IMR-90 (cell line): Measurements from ENCODE around the gene OPA3. TPM values are rescaled to one million over a fixed set of nuclear protein-coding genes. Genes with fewer than 3 reads are reported as not detected.

Source experiments
- ATAC-seq: fragments of 200-7000 bp; cut with Tn5 transposase; 2 replicates; pipeline ENCODE4 v1.9.1; 2020; ENCODE audit warnings: low read depth, mild to moderate bottlenecking, moderate library complexity
- BruUV-seq: library from RNA; stranded (reverse); fragments of 400-500 nt; replicated peaks from 2 replicates; lab custom pipeline; 2021; lab: Mats Ljungman, UMichigan
- CTCF ChIA-PET: fragments of 300-600 bp; formaldehyde crosslinking; extraction: SDS; loops from one replicate; lab custom pipeline; 2021; ENCODE audit warnings: antibody characterized with exemption; lab: Yijun Ruan, JAX
- POLR2A ChIA-PET: fragments of 300-600 bp; sonication (Branson Sonifier 250); formaldehyde crosslinking; loops from one replicate; lab custom pipeline; 2022; ENCODE audit warnings: antibody characterized with exemption; ENCODE audit not compliant: unreplicated experiment; lab: Charles Lee
- DNase-seq: peaks from one replicate; pipeline ENCODE4 v3.0.0; 2013
- H2AFZ ChIP-seq: replicated peaks from 2 replicates; pipeline ENCODE3; 2013; ENCODE audit warnings: low read length, mild to moderate bottlenecking; ENCODE audit not compliant: poor library complexity
- H2AK5ac ChIP-seq: 2 replicates; pipeline ENCODE4 v1.6.1; 2013; ENCODE audit warnings: low read depth, low read length, inconsistent platforms
- H2AK9ac ChIP-seq: replicated peaks from 2 replicates; pipeline ENCODE3; 2013; ENCODE audit warnings: mild to moderate bottlenecking, low read depth, low read length, moderate library complexity; ENCODE audit not compliant: poor library complexity
- H2BK120ac ChIP-seq: 2 replicates; pipeline ENCODE4 v1.6.1; 2013; ENCODE audit warnings: low read depth, low read length, inconsistent platforms
- H2BK15ac ChIP-seq: 3 replicates; pipeline ENCODE4 v1.6.1; 2013; ENCODE audit warnings: low read depth, low read length, inconsistent platforms
- H2BK20ac ChIP-seq: 2 replicates; pipeline ENCODE4 v1.6.1; 2013; ENCODE audit warnings: low read depth, mild to moderate bottlenecking, inconsistent platforms, low read length, moderate library complexity
- H2BK5ac ChIP-seq: 2 replicates; pipeline ENCODE4 v1.6.1; 2013; ENCODE audit warnings: mild to moderate bottlenecking, low read depth, low read length, inconsistent platforms; ENCODE audit not compliant: poor library complexity, severe bottlenecking
- H3K14ac ChIP-seq: replicated peaks from 2 replicates; pipeline ENCODE4 v1.6.1; 2013; ENCODE audit warnings: low read depth, low read length, inconsistent platforms
- H3K18ac ChIP-seq: 2 replicates; pipeline ENCODE4 v1.6.1; 2013; ENCODE audit warnings: low read depth, low read length, control low read depth
- H3K23ac ChIP-seq: 2 replicates; pipeline ENCODE4 v1.6.1; 2013; ENCODE audit warnings: low read depth, low read length, inconsistent platforms
- H3K27ac ChIP-seq: 2 replicates; pipeline ENCODE4 v1.5.1; 2013; ENCODE audit warnings: mild to moderate bottlenecking, control low read depth, low read length; ENCODE audit not compliant: insufficient read depth
- H3K27me3 ChIP-seq: 2 replicates; pipeline ENCODE4 v1.6.1; 2013; ENCODE audit warnings: low read length; ENCODE audit not compliant: control insufficient read depth, insufficient read depth
- H3K36me3 ChIP-seq: 2 replicates; pipeline ENCODE4 v1.6.1; 2013; ENCODE audit warnings: low read length, mixed read lengths; ENCODE audit not compliant: control insufficient read depth, insufficient read depth
- H3K4ac ChIP-seq: 2 replicates; pipeline ENCODE4 v1.6.1; 2013; ENCODE audit warnings: low read depth, low read length, inconsistent platforms
- H3K4me1 ChIP-seq: 2 replicates; pipeline ENCODE4 v1.6.1; 2013; ENCODE audit warnings: low read length, mixed read lengths; ENCODE audit not compliant: control insufficient read depth, insufficient read depth
- H3K4me2 ChIP-seq: 2 replicates; pipeline ENCODE4 v1.6.1; 2013; ENCODE audit warnings: low read depth, mild to moderate bottlenecking, control low read depth, low read length, moderate library complexity
- H3K4me3 ChIP-seq: 2 replicates; pipeline ENCODE4 v1.5.1; 2013; ENCODE audit warnings: low read depth, mild to moderate bottlenecking, control low read depth, low read length, moderate library complexity; ENCODE audit not compliant: insufficient read depth
- H3K56ac ChIP-seq: 2 replicates; pipeline ENCODE4 v1.6.1; 2013; ENCODE audit warnings: low read length, inconsistent platforms; ENCODE audit not compliant: insufficient read depth; ENCODE audit errors: extremely low read depth
- H3K79me1 ChIP-seq, 2 experiments: 2 replicates each; pipeline ENCODE4 v1.6.1; 2013; ENCODE audit warnings: low read length in 2 of 2, inconsistent platforms in 1 of 2, low read depth in 1 of 2
- H3K9ac ChIP-seq: 2 replicates; pipeline ENCODE4 v1.6.1; 2013; ENCODE audit warnings: low read depth, low read length, control low read depth
- H3K9me1 ChIP-seq: 2 replicates; pipeline ENCODE4 v1.6.1; 2013; ENCODE audit warnings: low read length, inconsistent platforms; ENCODE audit not compliant: insufficient read depth
- H3K9me3 ChIP-seq: 2 replicates; pipeline ENCODE4 v1.6.1; 2013; ENCODE audit warnings: low read length; ENCODE audit not compliant: control insufficient read depth, insufficient read depth
- H4K20me1 ChIP-seq: 2 replicates; pipeline ENCODE4 v1.6.1; 2013; ENCODE audit warnings: low read length, inconsistent platforms; ENCODE audit not compliant: insufficient read depth
- H4K5ac ChIP-seq: 2 replicates; pipeline ENCODE4 v1.6.1; 2013; ENCODE audit warnings: mild to moderate bottlenecking, low read depth, low read length, control low read depth
- H4K8ac ChIP-seq, 2 experiments: 2 replicates each; pipeline ENCODE4 v1.6.1; 2013; ENCODE audit warnings: low read depth in 2 of 2, low read length in 2 of 2, control low read depth in 1 of 2, inconsistent platforms in 1 of 2
- H4K91ac ChIP-seq: 2 replicates; pipeline ENCODE4 v1.6.1; 2013; ENCODE audit warnings: low read depth, low read length, inconsistent platforms; ENCODE audit not compliant: insufficient read depth
- MAFK ChIP-seq: IDR thresholded peaks from 2 replicates; pipeline ENCODE4 v1.6.1; 2012; ENCODE audit warnings: low read depth, low read length, improper control_type of control experiment
- MAZ ChIP-seq: IDR thresholded peaks from 2 replicates; pipeline ENCODE4 v1.6.1; 2012; ENCODE audit warnings: low read depth, mild to moderate bottlenecking, low read length, improper control_type of control experiment, moderate library complexity, borderline replicate concordance
- RAD21 ChIP-seq: IDR thresholded peaks from 2 replicates; pipeline ENCODE4 v1.6.1; 2012; ENCODE audit warnings: low read length, improper control_type of control experiment
- SMC3 ChIP-seq: fragments of 150-350 bp; IDR thresholded peaks from 2 replicates; pipeline ENCODE4 v1.6.1; 2016; ENCODE audit warnings: low read depth, mild to moderate bottlenecking, antibody characterized with exemption, low read length, moderate library complexity
- USF2 ChIP-seq: fragments of 150-350 bp; IDR thresholded peaks from 2 replicates; pipeline ENCODE4 v1.6.1; 2017; ENCODE audit warnings: mild to moderate bottlenecking, antibody characterized with exemption, low read length, low read depth
- WGBS, 2 experiments: methylation state at CpG; one replicate each; pipeline versions ENCODE4 v1.1.5 to v1.1.7; 2013; ENCODE audit warnings: missing lambda C conversion rate in 2 of 2; ENCODE audit not compliant: insufficient read length in 1 of 2; ENCODE audit errors: extremely low coverage in 2 of 2; 5-methylcytosine and 5-hydroxymethylcytosine counted together
- dilution Hi-C: fragments of 300-500 bp; cut with HindIII; formaldehyde crosslinking; loops from one replicate; pipeline ENCODE4 v1.14.3; 2018; ENCODE audit warnings: low sequenced_read_pairs; ENCODE audit not compliant: unreplicated experiment
- in situ Hi-C: fragments of 300-500 bp; cut with MboI; formaldehyde crosslinking; loops from 3 replicates; pipeline ENCODE4 v1.14.3; 2019; ENCODE audit warnings: low sequenced_read_pairs, inconsistent platforms, mixed read lengths
- intact Hi-C: fragments of 100-400 bp; cut with micrococcal nuclease; formaldehyde crosslinking; loops from 2 replicates; pipeline ENCODE4 v1.10.0; 2022
- polyA plus RNA-seq, 3 experiments: library from polyadenylated mRNA; depleted of rRNA; stranded (reverse); fragments of >200 nt; gene quantifications; 2 replicates each; pipeline ENCODE4 v1.2.3, GENCODE V29; 2012; ENCODE audit warnings: low replicate concordance in 1 of 3
- total RNA-seq: library from RNA; depleted of rRNA; stranded (reverse); fragments of >200 nt; gene quantifications from 2 replicates; pipeline ENCODE4 v1.2.3, GENCODE V29; 2012

The OPA3 gene
- total and polyA plus RNA-seq, 2 of the 4 experiments (the other 2 are of a cell fraction): 5.2 to 9.6 TPM

GRCh38 chr19:45526971-45527370, 57.6 kb downstream of the OPA3 start:
- POLR2A ChIA-PET: no interaction called here
- peaks cover 42% of the 10 kb centered on the region for H3K36me3 ChIP-seq
- TF ChIP-seq MAFK (no peak), USF2 (no peak), MAZ (no peak), SMC3 (no peak), RAD21 (no peak)

More at GRCh38 chr19:45526971-45527370, 57.6 kb downstream of the OPA3 start:
- peaks cover 12 to 46% of the 10 kb centered on the region in 2 experiments for H3K79me1 ChIP-seq
- H4K5ac ChIP-seq: no peak overlapping the region
- CTCF ChIA-PET: no interaction called here
- H3K23ac ChIP-seq: no peak overlapping the region
- no peak for DNase-seq
- no peak overlapping the region for H3K14ac ChIP-seq
- H3K27me3 ChIP-seq: no peaks in the 10 kb centered on the region
- H3K56ac ChIP-seq: no peak overlapping the region
- H2AFZ ChIP-seq: no peak overlapping the region
- H2BK5ac ChIP-seq: no peak overlapping the region
- H2AK5ac ChIP-seq: no peak overlapping the region
- no peak overlapping the region for H4K8ac ChIP-seq
- no peak overlapping the region for H2BK15ac ChIP-seq
- no peak overlapping the region for H2AK9ac ChIP-seq
- intact Hi-C loops (no loop called here), in situ Hi-C loops (loop anchor here (10.0 kb wide), 1 partner anchor 118 kb away; no protein-coding TSS in a partner anchor), dilution Hi-C loops (no loop called here)
- no peak overlapping the region for H2BK120ac ChIP-seq
- no TSS peak for BruUV-seq
- H3K27ac ChIP-seq: no peak overlapping the region
- no peak overlapping the region for H4K91ac ChIP-seq
- H3K4me2 ChIP-seq: no peak overlapping the region
- H3K4me1 ChIP-seq: peaks cover 2% of the 10 kb centered on the region; the same call in 1 of the 2 replicates
- H4K20me1 ChIP-seq: peaks cover 44% of the 10 kb centered on the region
- H2BK20ac ChIP-seq: no peak overlapping the region
- no CpG with 5 or more reads among the region's 4 CpGs for WGBS, 2 experiments
- no peak overlapping the region for H3K4me3 ChIP-seq
- H3K9ac ChIP-seq: no peak overlapping the region
- no peak for ATAC-seq
- H3K4ac ChIP-seq: no peak overlapping the region
- H3K18ac ChIP-seq: no peak overlapping the region
- peaks cover 6% of the 10 kb centered on the region for H3K9me3 ChIP-seq
- 0 out of 2 replicates have a peak, but pooled peaks cover 4% of the 10 kb centered on the region for H3K9me1 ChIP-seq
